Right hindlimb (tissue), 1 donor: ENCODE results near the gene TEX264.
"Not testable (repeated sequence)": the region's sequence is repeated elsewhere in the genome, so short reads cannot be mapped to it uniquely, and the experiment has no call there.

Experiments used
- DNase-seq: peaks from one replicate; pipeline ENCODE4 v3.0.0-alpha.2; 2018

TEX264 gene

GRCh38 chr3:51718547-51719409 is 47.7 kb downstream of the TEX264 start:
- DNase-seq = no peak

DNA sequence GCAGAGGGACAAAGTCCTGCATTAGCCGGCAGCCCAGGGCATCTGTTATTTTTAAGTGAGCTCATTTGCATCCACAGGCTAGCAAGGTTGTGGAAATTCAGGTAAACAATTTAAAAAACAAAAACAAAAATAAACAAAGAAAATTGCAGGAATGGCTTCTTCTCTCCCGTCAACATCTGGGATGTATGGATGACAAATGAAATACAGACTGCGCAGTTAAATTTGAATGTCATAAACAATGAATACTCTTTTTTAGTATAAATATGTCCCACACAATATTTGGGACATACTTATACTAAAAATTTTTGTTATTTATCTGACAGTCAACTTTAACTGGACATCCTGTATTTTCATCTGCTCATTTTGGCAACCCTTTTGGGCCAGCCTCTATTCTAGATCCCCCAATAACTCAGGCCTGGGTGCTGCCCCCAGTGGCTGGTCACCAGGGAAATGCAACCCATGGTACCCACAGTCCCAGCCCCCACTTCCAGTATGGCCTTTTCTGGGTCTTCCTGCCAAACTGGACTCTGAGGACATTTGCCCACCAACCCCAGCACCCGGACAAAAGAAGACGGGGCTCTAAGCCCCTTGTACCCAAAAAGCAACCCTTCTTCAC is 48.5 kb downstream of the TEX264 start:
- no peak for DNase-seq

DNA sequence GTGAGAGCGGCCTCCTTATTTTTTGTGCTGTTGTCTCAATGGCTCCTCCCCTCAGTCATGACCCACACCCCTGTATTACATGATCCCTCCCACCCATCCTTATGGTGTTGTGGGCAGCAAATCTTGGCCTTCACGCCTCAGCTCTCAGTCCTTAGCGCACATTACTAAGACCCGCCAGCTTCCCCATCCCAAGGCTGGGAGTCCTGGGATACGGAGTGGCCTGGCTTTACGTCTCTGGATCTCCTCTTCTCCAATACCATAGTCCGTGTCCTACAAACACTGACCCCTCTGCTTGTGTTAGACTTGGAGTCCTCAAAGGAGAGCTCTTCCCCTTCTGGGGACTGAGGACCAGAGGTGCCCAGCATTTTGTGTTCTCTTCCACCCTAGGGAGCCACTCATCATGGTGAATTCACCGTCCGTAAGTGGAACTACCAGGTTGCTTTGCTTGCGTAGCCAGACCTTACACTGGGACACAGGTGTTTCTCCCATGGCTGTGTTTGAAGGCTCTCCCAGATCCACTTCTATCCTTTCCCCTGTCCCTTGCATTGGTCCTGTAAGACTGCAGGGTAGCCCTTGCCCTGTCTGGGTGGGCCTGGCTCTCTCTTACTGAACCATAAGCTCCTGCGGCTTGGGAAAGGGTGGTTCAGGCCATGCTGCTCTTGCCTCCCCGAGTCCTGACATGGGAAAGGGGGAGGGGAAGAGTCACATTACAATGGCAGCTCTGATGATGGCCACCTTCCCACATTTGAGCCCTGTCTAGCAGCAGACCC is 49.4 kb downstream of the TEX264 start:
- DNase-seq = no peak

- DNase-seq = no peak
Observed at GRCh38 chr3:51721062-51721745, 50.2 kb downstream of the TEX264 start.

GRCh38 chr3:51722362-51722761 is 51.3 kb downstream of the TEX264 start:
- DNase-seq = no peak

- DNase-seq = no peak
Observed at GRCh38 chr3:51727500-51727899, 56.4 kb downstream of the TEX264 start.

DNA sequence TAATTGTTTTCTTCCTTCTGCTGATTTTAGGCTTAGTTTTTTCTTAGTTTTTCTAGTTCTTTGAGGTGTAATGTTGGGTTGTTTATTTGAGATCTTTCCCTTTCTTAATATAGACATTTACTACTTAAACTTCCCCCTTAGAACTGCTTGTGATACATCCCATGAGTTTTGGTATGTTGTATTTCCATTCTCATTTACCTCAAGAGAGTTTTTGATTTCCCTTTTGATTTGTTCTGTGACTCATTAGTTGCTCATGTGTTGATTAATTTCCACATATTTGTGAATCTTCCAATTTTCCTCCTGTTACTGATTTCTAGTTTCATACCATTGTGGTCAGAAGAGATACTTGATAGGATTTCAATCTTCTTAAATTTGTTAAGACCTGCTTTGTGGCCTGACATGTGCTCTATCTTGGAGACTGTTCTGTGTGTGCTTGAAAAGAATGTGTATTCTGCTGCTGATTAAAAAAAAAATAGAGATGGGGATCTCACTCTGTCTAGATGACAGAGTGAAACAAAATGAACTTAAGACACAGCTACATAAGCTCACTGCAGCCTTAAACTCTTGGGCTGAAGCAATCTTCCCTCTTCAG is 58.1 kb downstream of the TEX264 start:
- DNase-seq = no peak

DNA sequence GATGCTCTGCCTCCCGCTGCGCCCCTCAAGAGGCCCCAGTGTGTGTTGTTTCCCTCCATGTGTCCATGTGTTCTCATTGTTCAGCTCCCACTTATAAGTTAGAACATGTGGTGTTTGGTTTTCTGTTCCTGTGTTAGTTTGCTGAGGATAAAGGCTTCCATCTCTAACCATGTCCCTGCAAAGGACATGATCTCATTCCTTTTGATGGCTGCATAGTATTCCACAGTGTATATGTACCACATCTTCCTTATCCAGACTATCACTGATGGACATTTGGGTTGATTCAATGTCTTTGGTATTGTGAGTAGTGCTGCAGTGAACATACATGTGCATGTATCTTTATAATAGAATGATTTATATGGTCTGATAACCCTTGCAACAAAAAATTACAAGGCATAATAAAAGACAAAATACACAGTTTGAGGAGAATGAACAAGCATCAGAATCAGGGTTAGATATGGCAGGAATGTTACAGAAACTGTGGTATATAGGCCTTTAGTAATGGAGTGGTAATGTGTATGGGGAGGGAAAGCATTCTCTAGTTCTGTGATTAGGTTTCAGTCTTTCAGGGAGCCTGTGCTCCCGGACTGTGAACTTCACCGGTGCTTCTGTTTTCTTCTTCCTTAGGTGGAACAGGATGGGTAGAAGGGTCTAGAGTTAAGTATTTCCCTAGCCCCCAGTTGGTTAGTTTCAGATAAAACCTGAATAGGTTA is 63.0 kb downstream of the TEX264 start:
- no peak for DNase-seq

DNA sequence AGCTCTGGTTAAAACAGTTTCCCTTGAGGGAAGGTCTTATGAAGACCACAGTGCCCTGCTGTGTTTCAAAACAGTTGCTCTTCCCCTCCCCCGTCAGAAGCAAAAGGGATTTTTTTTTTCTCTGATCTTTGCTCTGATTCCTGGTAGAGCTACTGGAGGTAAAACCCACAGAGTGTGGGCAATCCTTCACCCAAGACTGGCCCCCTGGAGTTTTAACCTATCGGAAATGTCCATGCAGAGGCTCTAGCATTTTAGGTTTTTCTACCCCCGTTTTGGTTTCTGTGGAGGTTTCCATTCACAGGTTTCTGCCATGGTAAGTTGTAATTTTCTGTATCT is 63.5 kb downstream of the TEX264 start:
- DNase-seq = no peak

DNA sequence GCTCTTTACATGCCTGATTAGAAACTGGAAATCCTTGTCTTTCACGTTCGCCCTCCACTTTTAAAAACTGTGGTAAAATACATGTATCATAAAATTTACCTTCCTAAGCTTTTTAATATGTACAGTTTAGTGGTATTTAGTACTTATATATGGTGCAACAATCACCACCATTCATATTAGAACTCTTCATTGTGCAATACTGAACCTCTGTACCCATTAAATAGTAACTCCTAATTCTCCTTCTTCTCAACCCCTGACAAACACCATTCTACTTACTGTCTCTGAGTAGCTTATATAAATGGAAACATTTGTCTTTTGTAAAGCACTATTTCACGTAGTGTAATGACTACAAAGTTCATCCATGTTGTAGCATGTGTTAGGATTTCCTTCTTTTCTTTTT is 64.0 kb downstream of the TEX264 start:
- DNase-seq = no peak

GRCh38 chr3:51735950-51736349 is 64.9 kb downstream of the TEX264 start:
- DNase-seq = no peak

GRCh38 chr3:51739110-51739509 is 68.1 kb downstream of the TEX264 start:
- DNase-seq = no peak

DNA sequence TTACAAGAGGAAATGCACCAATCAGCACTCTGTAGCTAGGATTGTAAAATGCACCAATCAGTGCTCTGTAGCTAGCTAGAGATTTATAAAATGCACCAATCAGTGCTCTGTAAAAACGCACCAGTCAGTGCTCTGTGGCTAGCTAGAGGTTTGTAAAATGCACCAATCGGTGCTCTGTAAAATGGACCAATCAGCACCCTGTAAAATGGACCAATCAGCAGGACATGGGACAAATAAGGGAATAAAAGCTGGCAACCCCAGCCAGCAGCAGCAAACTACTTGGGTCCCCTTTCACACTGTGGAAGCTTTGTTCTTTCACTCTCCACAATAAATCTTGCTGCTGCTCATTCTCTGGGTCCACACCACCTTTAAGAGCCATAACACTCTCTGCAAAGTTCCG is 71.3 kb downstream of the TEX264 start:
- not testable (repeated sequence) for DNase-seq

GRCh38 chr3:51742978-51743377 is 71.9 kb downstream of the TEX264 start:
- not testable (repeated sequence) for DNase-seq

DNA sequence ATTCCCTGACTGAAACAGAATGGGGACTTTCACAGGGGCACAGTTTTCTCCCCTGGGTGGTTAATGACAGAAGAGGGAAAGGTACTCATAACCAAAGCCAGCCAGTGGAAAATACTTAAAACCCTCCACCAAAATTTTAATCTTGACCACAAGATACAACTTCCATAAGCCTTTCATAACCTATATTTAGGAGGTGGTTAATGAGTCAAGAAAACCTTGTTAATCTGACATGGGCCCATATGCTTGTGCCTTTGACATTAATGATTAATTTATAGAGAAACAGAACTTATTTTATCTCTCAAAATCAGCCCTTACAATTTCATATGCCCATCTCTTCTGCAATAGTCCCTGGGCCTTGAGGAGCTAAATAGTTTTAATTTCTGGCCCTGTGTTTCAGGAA is 76.8 kb downstream of the TEX264 start:
- no peak for DNase-seq

DNA sequence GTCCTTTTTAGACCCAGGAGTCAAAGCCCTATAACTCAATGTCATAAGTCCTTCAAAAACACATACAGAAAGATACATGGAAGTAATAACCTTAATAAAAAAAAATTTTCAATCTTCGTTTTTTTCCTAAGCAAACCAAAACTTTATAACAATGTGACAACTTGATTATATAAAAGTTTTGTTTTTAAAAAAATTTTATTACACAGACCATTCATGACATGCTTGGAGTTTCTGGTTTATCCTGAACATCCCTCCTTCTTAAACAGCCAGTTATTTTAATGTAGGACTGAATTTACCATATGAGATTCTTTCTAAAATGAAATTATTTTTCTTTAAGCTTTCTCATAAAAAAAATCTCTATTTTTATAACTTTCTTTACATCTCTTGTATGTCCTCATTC is 77.3 kb downstream of the TEX264 start:
- no peak for DNase-seq

DNA sequence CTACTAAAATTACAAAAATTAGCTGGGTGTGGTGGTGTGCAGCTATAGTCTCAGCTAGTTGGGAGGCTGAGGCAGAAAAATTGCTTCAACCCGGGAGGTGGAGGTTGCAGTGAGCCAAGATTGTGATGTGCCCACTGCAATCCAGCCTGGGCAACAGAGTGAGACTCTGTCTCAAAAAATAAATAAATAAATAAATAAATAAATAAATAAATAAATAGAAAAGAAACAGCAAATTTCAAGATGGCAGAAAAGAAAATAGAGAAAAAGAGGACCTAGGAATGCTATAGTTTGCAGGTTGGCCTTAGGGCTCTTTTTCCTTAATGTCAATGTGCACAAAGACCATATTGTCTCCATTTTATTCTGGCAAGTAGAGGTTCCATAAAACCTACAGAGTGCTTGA is 79.8 kb downstream of the TEX264 start:
- DNase-seq = no peak

- no peak for DNase-seq
Observed at GRCh38 chr3:51751287-51751686, 80.2 kb downstream of the TEX264 start.
